ENCODE measurements around the gene CLTRN. TPM values are rescaled to one million over a fixed set of nuclear protein-coding genes. Genes with fewer than 3 reads are reported as not detected.
A peak's percentile ranks its signal among the peaks of the same experiment; 100 is the strongest.

Gene CLTRN
- total and polyA plus RNA-seq, 7 donors: not detected

DNA sequence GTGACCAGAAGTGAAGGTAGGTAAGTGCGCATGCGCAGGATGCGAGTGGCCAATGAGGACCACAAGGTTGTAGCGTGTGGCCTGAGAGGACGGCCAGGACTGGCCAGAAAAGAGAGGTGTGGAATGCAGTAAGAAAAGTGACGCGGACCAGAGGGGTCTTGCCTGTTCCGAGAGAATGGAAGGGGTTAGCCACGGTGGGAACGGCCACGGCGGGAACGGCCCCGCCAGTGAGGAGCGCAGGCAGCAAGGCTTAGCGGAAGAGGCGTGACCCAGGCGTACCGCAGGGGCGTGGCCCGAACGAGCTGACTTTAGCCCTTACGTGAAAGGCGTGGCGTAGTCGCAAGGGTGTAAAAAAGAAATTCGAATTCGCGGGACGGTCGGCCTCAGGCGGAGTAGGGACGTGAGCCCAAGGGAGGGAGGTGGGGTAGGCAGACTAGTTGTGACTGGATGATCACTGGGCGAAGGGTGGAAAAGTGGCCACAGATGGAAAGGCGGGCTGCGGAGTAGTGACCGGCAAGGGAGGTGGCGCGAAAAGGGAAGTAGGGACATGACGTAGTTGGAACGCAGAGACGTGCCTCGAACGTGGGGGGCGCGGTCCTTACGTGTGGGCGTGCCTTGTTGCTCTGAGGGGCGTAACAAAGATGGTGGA, 10.4 kb upstream of the CLTRN start:
- peak; percentile 96 to 97 for DNase-seq
- WGBS, 3 donors: 0% methylated on average over 42 to 49 of the region's 49 CpGs
- peak; percentile 93 to 96 (median 94) for ATAC-seq
- intact Hi-C loops (cut with DNase I): loop anchor here in 1 of 2 donors (5.0 to 10.0 kb wide), 2 partner anchors 182 to 340 kb away; partner anchors contain the start of gene PIGA
- Histone ChIP-seq H3K27me3 (ENCODE audit: insufficient read depth in 3 of 3, low read length in 2 of 3) (peaks cover 0 to 4% (median 0%) of the 10 kb centered on the region in 3 donors), H3K4me1 (peaks cover 14% of the 10 kb centered on the region), H3K36me3 (ENCODE audit: insufficient read depth in 1 of 2, low read depth in 1 of 2) (peaks cover 0 to 5% of the 10 kb centered on the region in 2 donors), H3K4me3 (peak overlapping the region; percentile 82), H3K9me3 (no peaks in the 10 kb centered on the region), H3K27ac (peak overlapping the region; percentile 97)
- TF ChIP-seq, protein P1, sequence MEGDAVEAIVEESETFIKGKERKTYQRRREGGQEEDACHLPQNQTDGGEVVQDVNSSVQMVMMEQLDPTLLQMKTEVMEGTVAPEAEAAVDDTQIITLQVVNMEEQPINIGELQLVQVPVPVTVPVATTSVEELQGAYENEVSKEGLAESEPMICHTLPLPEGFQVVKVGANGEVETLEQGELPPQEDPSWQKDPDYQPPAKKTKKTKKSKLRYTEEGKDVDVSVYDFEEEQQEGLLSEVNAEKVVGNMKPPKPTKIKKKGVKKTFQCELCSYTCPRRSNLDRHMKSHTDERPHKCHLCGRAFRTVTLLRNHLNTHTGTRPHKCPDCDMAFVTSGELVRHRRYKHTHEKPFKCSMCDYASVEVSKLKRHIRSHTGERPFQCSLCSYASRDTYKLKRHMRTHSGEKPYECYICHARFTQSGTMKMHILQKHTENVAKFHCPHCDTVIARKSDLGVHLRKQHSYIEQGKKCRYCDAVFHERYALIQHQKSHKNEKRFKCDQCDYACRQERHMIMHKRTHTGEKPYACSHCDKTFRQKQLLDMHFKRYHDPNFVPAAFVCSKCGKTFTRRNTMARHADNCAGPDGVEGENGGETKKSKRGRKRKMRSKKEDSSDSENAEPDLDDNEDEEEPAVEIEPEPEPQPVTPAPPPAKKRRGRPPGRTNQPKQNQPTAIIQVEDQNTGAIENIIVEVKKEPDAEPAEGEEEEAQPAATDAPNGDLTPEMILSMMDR (IDR thresholded peaks at IDR 0.05): no peak

DNA sequence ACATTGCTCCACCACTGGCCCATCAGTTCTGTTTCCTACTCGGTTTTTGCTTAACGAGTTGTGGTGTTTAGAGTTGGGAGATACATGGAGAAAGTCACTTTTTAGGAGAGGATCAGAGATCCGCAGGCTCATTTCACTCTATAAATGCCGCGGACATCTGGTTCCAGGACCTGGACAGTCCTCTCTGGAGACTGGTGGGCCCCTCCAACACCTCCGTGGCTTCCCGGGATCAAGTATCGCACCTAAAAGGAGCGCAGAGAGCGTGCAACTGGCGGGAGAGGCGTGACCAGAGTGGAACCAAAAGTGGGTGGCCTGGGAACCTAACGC, 9.9 kb upstream of the CLTRN start:
- DNase-seq (no peak), ATAC-seq (no peak)
- Histone ChIP-seq H3K4me3 (peak overlapping the region; percentile 82), H3K4me1 (peaks cover 14% of the 10 kb centered on the region), H3K36me3 (ENCODE audit: insufficient read depth in 1 of 2, low read depth in 1 of 2) (peaks cover 0 to 5% of the 10 kb centered on the region in 2 donors), H3K9me3 (no peaks in the 10 kb centered on the region), H3K27me3 (ENCODE audit: insufficient read depth in 3 of 3, low read length in 2 of 3) (peaks cover 0 to 8% (median 0%) of the 10 kb centered on the region in 3 donors), H3K27ac (peak overlapping the region; percentile 97)
- intact Hi-C loops (cut with DNase I): loop anchor here in 1 of 2 donors (10.0 kb wide), 1 partner anchor 340 kb away; the partner anchor contains the start of gene PIGA
- TF ChIP-seq, protein P1 (IDR thresholded peaks at IDR 0.05): no peak
- WGBS, 3 donors: 0 to 1% (median 1%) methylated on average over 13 of the region's 13 CpGs

DNA sequence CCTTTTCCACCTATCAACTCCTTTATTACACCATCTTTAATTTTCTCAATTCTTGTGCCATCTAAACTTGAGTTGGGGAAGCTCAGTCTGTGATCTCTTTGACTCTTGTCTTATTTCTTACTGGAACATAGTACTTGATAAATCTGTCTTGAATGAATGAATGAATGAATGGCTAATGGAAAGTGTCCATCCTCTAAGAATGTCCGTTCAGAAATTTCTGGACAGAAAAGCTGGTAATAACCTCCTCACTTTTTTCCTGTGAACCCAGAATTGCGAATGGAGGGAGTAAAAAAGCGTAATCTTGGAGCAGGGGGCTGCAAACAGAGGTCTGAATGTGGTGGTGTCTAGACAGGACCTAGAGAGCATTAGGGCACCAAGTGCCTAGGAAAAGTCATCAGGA, 9.4 kb upstream of the CLTRN start:
- WGBS, 3 donors: 44 to 56% (median 45%) methylated on average over 3 of the region's 3 CpGs
- ATAC-seq (no peak), DNase-seq (no peak)
- Histone ChIP-seq H3K4me1 (peaks cover 14% of the 10 kb centered on the region), H3K27ac (peak overlapping the region; percentile 97), H3K4me3 (peak overlapping the region; percentile 82), H3K9me3 (no peaks in the 10 kb centered on the region), H3K36me3 (ENCODE audit: insufficient read depth in 1 of 2, low read depth in 1 of 2) (peaks cover 0 to 2% of the 10 kb centered on the region in 2 donors), H3K27me3 (ENCODE audit: insufficient read depth in 3 of 3, low read length in 2 of 3) (peaks cover 0 to 12% (median 0%) of the 10 kb centered on the region in 3 donors)
- TF ChIP-seq, protein P1 (IDR thresholded peaks at IDR 0.05): no peak
- intact Hi-C loops (cut with DNase I): loop anchor here in 1 of 2 donors (10.0 kb wide), 1 partner anchor 339 kb away; the partner anchor contains the start of gene PIGA

DNA sequence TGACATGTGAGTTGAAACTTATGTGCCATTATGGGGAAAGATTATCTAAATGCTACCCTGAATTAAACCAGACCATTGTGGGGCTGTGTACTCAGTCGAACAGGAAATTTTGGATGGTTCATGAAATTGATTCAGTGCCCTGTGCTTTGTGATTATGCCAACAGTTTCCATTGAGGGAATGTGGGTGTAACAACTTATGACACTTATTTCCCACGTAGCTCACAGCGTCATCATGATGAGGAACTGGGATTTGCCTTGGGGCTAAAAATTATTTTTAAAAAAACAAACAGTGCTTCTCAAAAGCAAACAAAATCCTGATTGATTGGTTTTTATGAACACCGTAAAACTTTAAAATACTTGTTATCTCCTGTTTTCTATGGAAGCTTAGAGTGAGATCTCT, 8.3 kb upstream of the CLTRN start:
- 88 to 94% (median 91%) methylated on average over 4 of the region's 4 CpGs for WGBS, 3 donors
- intact Hi-C loops (cut with DNase I): loop anchor here in 1 of 2 donors (10.0 kb wide), 1 partner anchor 338 kb away; the partner anchor contains the start of gene PIGA
- ATAC-seq: no peak

More for the DNA sequence above, 8.3 kb upstream of the CLTRN start:
- peaks cover 0 to 21% (median 0%) of the 10 kb centered on the region in 3 donors for H3K27me3 ChIP-seq (ENCODE audit: insufficient read depth in 3 of 3, low read length in 2 of 3)
- no peak overlapping the region for H3K4me3 ChIP-seq
- DNase-seq: no peak
- H3K4me1 ChIP-seq: peaks cover 14% of the 10 kb centered on the region
- H3K36me3 ChIP-seq (ENCODE audit: insufficient read depth in 1 of 2, low read depth in 1 of 2): no peaks in the 10 kb centered on the region
- TF ChIP-seq, protein P1 (IDR thresholded peaks at IDR 0.05): no peak
- no peaks in the 10 kb centered on the region for H3K9me3 ChIP-seq
- H3K27ac ChIP-seq: no peak overlapping the region

All from psoas muscle (tissue), 8 donors.